Measurements from ENCODE around the gene TOR1AIP1. TPM values are rescaled to one million over a fixed set of nuclear protein-coding genes. Genes with fewer than 3 reads are reported as not detected.

TOR1AIP1 gene
- total RNA-seq, 6 donors from 2014 or later: 19.9 to 65.0 (median 59.7) TPM

DNA sequence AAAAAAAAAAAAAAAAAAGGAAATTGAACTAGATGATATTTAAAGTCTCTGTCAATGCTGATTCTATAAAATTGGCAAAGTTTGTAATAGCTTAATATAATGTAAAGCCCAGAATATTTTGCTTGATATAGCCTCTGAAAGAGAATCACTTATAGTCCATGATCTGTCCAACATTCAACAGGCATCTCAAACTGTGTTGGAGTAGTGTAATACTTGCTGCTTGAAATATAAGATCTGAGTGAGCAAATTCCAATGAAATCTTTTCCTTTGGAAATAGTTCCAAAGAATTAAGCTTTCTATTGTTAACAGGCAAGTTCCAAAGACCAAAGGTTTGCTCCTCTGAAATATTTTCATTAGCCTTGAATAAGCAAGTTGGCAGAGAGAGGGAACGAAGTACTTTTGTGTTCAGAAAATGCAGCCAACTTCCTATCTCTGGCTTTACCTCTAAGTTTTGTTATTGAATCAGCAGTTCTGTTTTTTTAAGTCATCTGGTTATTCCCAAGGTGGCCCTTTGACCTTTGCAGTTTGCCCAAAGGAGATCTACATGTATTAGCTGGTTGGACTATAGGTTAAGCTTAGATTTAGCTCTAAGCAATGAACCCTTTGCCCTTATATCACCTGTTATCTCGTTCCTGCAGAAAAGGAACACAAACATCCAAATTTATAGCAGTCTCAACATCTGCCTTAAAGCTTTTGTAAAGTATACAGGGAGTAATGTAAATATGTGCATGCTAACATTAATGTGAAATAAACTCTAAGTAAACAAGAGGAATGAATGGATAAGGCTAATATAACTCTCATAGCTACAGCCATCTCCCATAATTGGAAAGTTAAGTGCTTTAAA lies 48.1 kb downstream of the TOR1AIP1 start:
- TF ChIP-seq EP300 (IDR thresholded peaks at IDR 0.05): no peak
- TF ChIP-seq, protein P1, sequence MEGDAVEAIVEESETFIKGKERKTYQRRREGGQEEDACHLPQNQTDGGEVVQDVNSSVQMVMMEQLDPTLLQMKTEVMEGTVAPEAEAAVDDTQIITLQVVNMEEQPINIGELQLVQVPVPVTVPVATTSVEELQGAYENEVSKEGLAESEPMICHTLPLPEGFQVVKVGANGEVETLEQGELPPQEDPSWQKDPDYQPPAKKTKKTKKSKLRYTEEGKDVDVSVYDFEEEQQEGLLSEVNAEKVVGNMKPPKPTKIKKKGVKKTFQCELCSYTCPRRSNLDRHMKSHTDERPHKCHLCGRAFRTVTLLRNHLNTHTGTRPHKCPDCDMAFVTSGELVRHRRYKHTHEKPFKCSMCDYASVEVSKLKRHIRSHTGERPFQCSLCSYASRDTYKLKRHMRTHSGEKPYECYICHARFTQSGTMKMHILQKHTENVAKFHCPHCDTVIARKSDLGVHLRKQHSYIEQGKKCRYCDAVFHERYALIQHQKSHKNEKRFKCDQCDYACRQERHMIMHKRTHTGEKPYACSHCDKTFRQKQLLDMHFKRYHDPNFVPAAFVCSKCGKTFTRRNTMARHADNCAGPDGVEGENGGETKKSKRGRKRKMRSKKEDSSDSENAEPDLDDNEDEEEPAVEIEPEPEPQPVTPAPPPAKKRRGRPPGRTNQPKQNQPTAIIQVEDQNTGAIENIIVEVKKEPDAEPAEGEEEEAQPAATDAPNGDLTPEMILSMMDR (IDR thresholded peaks at IDR 0.05): no peak
- TF ChIP-seq POLR2AphosphoS5 (IDR thresholded peaks at IDR 0.05): no peak
- TF ChIP-seq POLR2A (IDR thresholded peaks at IDR 0.05): no peak
- no peak for ATAC-seq (ENCODE audit: low FRiP score in 2 of 2)
- Histone ChIP-seq H3K4me3 (no peak overlapping the region), H3K27ac (no peak overlapping the region), H3K9me3 (no peaks in the 10 kb centered on the region), H3K4me1 (no peaks in the 10 kb centered on the region), H3K27me3 (no peaks in the 10 kb centered on the region), H3K36me3 (no peaks in the 10 kb centered on the region)
- DNase-seq: no peak
- 41 to 59% methylated on average over 2 of the region's 2 CpGs for WGBS, 2 donors

DNA sequence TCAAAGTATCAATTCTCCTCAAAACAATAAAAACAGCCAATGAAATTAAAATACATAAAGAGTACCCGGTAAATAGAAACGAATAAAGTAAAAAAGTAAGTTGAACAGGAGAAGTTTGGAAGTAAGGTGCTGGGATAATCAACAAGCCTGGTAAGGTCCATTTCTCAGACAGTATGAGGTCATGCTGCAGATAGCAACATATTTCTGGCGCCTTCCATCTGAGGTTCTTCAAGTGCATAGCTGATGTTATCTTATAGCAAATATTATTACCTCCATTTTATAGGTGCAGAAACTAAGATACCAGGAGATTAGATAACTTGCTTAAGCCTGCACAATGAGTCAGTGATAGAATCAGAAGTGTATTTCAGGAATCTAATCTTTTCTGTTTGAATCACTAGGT lies 48.8 kb downstream of the TOR1AIP1 start:
- no peak for TF ChIP-seq POLR2AphosphoS5 (IDR thresholded peaks at IDR 0.05)
- TF ChIP-seq EP300 (IDR thresholded peaks at IDR 0.05): no peak
- no peak for TF ChIP-seq POLR2A (IDR thresholded peaks at IDR 0.05)
- TF ChIP-seq, protein P1 (IDR thresholded peaks at IDR 0.05): no peak
- no peaks in the 10 kb centered on the region for H3K9me3 ChIP-seq
- WGBS, 2 donors: 79 to 83% methylated on average over 3 of the region's 3 CpGs
- DNase-seq: no peak
- H3K27ac ChIP-seq: no peak overlapping the region
- no peaks in the 10 kb centered on the region for H3K36me3 ChIP-seq
- no peak for ATAC-seq (ENCODE audit: low FRiP score in 2 of 2)
- H3K4me3 ChIP-seq: no peak overlapping the region
- H3K4me1 ChIP-seq: no peaks in the 10 kb centered on the region
- H3K27me3 ChIP-seq: no peaks in the 10 kb centered on the region

DNA sequence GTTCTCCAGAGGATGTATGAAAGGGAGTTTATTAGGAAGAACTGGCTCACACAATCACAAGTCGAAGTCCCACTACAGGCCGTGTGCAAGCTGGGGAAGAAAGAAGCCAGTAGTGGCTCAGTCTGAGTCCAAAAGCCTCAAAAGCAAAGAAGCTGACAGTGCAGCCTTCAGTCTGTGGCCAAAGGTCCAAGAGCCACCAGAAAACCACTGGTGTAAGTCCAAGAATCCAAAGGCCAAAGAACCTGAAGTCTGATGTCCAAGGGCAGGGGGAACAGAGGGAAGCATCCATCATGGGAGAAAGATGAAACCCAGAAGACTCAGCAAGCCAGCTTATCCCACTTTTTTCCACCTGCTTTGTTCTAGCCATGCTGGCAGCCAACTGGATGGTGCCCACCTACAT lies 51.1 kb downstream of the TOR1AIP1 start:
- no peak for DNase-seq
- no peak for ATAC-seq (ENCODE audit: low FRiP score in 2 of 2)
- H3K4me1 ChIP-seq: no peaks in the 10 kb centered on the region
- H3K27me3 ChIP-seq: no peaks in the 10 kb centered on the region
- 86 to 96% methylated on average over 2 of the region's 2 CpGs for WGBS, 2 donors
- H3K27ac ChIP-seq: no peak overlapping the region
- H3K9me3 ChIP-seq: no peaks in the 10 kb centered on the region
- no peaks in the 10 kb centered on the region for H3K36me3 ChIP-seq
- TF ChIP-seq EP300 (IDR thresholded peaks at IDR 0.05) (no peak), POLR2AphosphoS5 (IDR thresholded peaks at IDR 0.05) (no peak), POLR2A (IDR thresholded peaks at IDR 0.05) (no peak)
- TF ChIP-seq, protein P1 (IDR thresholded peaks at IDR 0.05): no peak
- no peak overlapping the region for H3K4me3 ChIP-seq

DNA sequence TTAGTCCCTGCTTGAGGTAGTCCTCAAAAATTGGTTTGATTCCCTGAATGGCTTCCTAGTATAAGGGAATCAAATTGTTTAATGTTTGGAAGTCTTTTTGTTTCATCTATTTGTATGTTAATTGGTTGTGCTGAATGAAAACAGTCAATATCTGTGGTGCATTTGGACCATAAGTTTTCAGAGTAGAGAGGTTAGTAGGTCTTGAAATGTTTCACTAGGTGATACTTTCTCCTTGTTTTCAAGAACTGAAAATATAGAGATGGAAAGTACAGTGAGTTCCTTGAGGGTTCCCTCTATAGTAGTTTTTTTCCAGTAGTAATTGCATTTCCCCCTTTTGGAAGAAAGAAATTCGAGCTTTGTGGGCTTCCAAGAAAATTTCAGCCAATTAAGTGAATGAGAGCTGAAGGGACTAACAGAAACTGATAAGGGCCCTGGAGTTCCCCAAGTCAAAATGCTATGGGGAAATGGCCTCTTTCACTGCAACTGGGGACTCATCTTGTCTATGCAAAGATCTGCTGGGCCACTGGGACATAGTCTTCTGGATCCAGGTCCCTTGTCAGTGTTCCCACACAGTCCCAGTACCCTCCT lies 53.9 kb downstream of the TOR1AIP1 start:
- no peaks in the 10 kb centered on the region for H3K9me3 ChIP-seq
- DNase-seq (no peak), ATAC-seq (ENCODE audit: low FRiP score in 2 of 2) (no peak)
- H3K27ac ChIP-seq: no peak overlapping the region
- 48 to 62% methylated on average over 1 of the region's 1 CpG for WGBS, 2 donors
- no peak overlapping the region for H3K4me3 ChIP-seq
- H3K4me1 ChIP-seq: no peaks in the 10 kb centered on the region
- H3K27me3 ChIP-seq: no peaks in the 10 kb centered on the region
- H3K36me3 ChIP-seq: no peaks in the 10 kb centered on the region
- no peak for TF ChIP-seq POLR2AphosphoS5 (IDR thresholded peaks at IDR 0.05)
- no peak for TF ChIP-seq POLR2A (IDR thresholded peaks at IDR 0.05)
- TF ChIP-seq, protein P1 (IDR thresholded peaks at IDR 0.05): no peak
- no peak for TF ChIP-seq EP300 (IDR thresholded peaks at IDR 0.05)
